Upper lobe of left lung (tissue), 6 donors: Measurements from ENCODE around the gene GALNT10. TPM values are rescaled to one million over a fixed set of nuclear protein-coding genes. Genes with fewer than 3 reads are reported as not detected.

Experiments used
- ATAC-seq, 2 donors: fragments of 200-7000 bp; cut with Tn5 transposase; one replicate each; pipeline ENCODE4 v1.9.1; 2022; ENCODE audit warnings: mild to moderate bottlenecking in 2 of 2, moderate library complexity in 2 of 2; ENCODE audit not compliant: low FRiP score in 2 of 2
- DNase-seq, 2 donors: peaks; one replicate each; pipeline ENCODE4 v3.0.0-alpha.2; 2019 to 2020
- H3K27ac ChIP-seq, 4 donors: fragments of 200-600 bp; sonication (generic); one replicate each; pipeline ENCODE4 v1.5.1; 2016 to 2019
- H3K27me3 ChIP-seq, 4 donors: fragments of 200-600 bp; sonication (generic); one replicate each; pipeline ENCODE4 v1.5.1; 2017 to 2019
- H3K36me3 ChIP-seq, 4 donors: fragments of 200-600 bp; sonication (generic); one replicate each; pipeline ENCODE4 v1.5.1; 2016 to 2019
- H3K4me1 ChIP-seq, 4 donors: fragments of 200-600 bp; sonication (generic); one replicate each; pipeline ENCODE4 v1.5.1; 2018 to 2019
- H3K4me3 ChIP-seq, 4 donors: fragments of 200-600 bp; sonication (generic); one replicate each; pipeline ENCODE4 v1.5.1; 2017 to 2019; ENCODE audit warnings: mild to moderate bottlenecking in 2 of 4, moderate library complexity in 1 of 4
- H3K9me3 ChIP-seq, 4 donors: fragments of 200-600 bp; sonication (generic); one replicate each; pipeline ENCODE4 v1.5.1; 2018 to 2019
- CTCF ChIP-seq, 6 experiments: fragments of 450-650 bp in 4 of 6; fragments of 200-600 bp in 2 of 6; sonication (generic) in 2 of 6; IDR thresholded peaks; one replicate each; pipeline ENCODE4 v1.5.1; 2016 to 2019; ENCODE audit warnings: antibody characterized with exemption in 6 of 6
- EP300 ChIP-seq, 4 donors: sonication (generic); formaldehyde crosslinking; IDR thresholded peaks; one replicate each; pipeline ENCODE4 v1.5.1; 2017; ENCODE audit warnings: antibody characterized with exemption in 4 of 4, control low read depth in 2 of 4
- POLR2A ChIP-seq, 4 donors: fragments of 450-650 bp; IDR thresholded peaks; one replicate each; pipeline ENCODE4 v1.5.1; 2016 to 2017; ENCODE audit warnings: antibody characterized with exemption in 4 of 4, mild to moderate bottlenecking in 2 of 4
- POLR2AphosphoS5 ChIP-seq, 2 donors: sonication (generic); formaldehyde crosslinking; IDR thresholded peaks; one replicate each; pipeline ENCODE4 v1.5.1; 2017; ENCODE audit warnings: antibody characterized with exemption in 2 of 2
- WGBS, 2 donors: methylation state at CpG; one replicate each; pipeline ENCODE4 v1.1.5; 2017 to 2018; 5-methylcytosine and 5-hydroxymethylcytosine counted together
- total RNA-seq, 6 donors: library from RNA; depleted of rRNA in 4 of 6; stranded (reverse); fragments of >200 nt in 4 of 6; gene quantifications; one replicate each; pipeline versions ENCODE4 v1.1.0 to v1.2.1, GENCODE V29; 2016 to 2021
- donor health status: DM: no; HTN: no; CAD: no; lungs with moderate emphysema.
- donor health status: DM: no; HTN: yes; CAD: no; lungs with severe emphysema.

GALNT10 gene
- total RNA-seq, 6 donors from 2014 or later = 38.6 to 118 (median 66.4) TPM

- Histone ChIP-seq H3K4me1 (no peaks in the 10 kb centered on the region), H3K4me3 (no peak overlapping the region), H3K9me3 (no peaks in the 10 kb centered on the region), H3K27ac (no peak overlapping the region), H3K27me3 (no peaks in the 10 kb centered on the region), H3K36me3 (no peaks in the 10 kb centered on the region)
- TF ChIP-seq POLR2AphosphoS5 (IDR thresholded peaks at IDR 0.05) (no peak), CTCF (IDR thresholded peaks at IDR 0.05) (no peak), EP300 (IDR thresholded peaks at IDR 0.05) (no peak), POLR2A (IDR thresholded peaks at IDR 0.05) (no peak)
- DNase-seq (no peak), ATAC-seq (no peak)
Measured at GRCh38 chr5:154159343-154159742, 31.2 kb upstream of the GALNT10 start.

- H3K27me3 ChIP-seq = no peaks in the 10 kb centered on the region
- TF ChIP-seq EP300 (IDR thresholded peaks at IDR 0.05) (no peak), POLR2AphosphoS5 (IDR thresholded peaks at IDR 0.05) (no peak), POLR2A (IDR thresholded peaks at IDR 0.05) (no peak), CTCF (IDR thresholded peaks at IDR 0.05) (no peak)
- H3K9me3 ChIP-seq = no peaks in the 10 kb centered on the region
- no peak overlapping the region for H3K4me3 ChIP-seq
- H3K36me3 ChIP-seq = no peaks in the 10 kb centered on the region
- peak in 1 of 2 donors; percentile 84 for ATAC-seq
- WGBS, 2 donors = 63 to 66% methylated on average over 6 of the region's 6 CpGs
- DNase-seq = no peak
- H3K27ac ChIP-seq = no peak overlapping the region
- no peaks in the 10 kb centered on the region for H3K4me1 ChIP-seq
Measured at GRCh38 chr5:154162539-154163151, 27.9 kb upstream of the GALNT10 start.

DNA sequence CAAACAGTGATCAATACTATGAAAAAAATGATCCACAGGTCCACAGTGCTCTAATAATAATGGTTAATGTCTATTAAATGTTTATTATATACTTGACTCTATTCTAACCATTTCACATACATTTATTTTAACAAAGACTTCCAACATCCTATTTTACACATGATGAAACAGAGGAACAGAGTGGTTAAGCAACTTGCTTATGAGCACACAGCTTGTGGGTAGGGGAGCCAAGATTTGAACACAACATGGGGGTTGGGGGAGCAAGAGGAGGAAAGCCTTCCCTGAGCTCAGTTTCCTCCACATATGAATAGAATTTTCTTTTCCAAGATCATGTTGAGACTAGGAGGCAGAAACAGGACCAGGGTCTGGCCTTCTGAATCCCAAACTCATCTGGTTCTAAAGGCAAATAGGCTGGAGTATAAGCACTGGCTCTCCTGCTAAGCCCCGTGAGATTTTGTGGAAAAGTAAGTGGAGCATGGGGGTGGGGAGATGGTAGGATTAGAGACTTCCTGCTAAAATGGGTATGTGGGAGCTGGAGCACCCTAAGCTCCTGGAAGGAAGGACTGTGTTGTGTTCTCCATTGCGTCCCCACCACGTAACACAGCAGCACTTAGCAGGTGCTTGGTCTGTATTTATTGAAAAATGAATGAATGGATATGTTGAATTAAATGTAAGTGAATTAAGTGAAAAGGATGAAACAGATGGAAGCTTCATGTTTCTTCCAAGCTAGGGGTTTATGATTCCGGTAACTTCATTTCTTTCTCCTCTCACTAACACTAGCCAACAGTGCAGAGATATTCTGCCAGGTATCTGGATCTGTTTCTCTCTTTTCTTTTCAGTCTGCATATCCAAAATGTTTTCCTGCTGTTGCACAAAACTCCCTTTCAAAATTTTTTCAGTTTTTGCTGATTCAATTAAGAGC, 26.9 kb upstream of the GALNT10 start:
- H3K27me3 ChIP-seq = no peaks in the 10 kb centered on the region
- H3K4me3 ChIP-seq = no peak overlapping the region
- WGBS, 2 donors = 65 to 76% methylated on average over 4 of the region's 4 CpGs
- H3K9me3 ChIP-seq = no peaks in the 10 kb centered on the region
- no peak for DNase-seq
- no peaks in the 10 kb centered on the region for H3K4me1 ChIP-seq
- no peaks in the 10 kb centered on the region for H3K36me3 ChIP-seq
- H3K27ac ChIP-seq = no peak overlapping the region
- no peak for ATAC-seq
- no peak for TF ChIP-seq EP300 (IDR thresholded peaks at IDR 0.05)
- no peak for TF ChIP-seq POLR2A (IDR thresholded peaks at IDR 0.05)
- no peak for TF ChIP-seq CTCF (IDR thresholded peaks at IDR 0.05)
- no peak for TF ChIP-seq POLR2AphosphoS5 (IDR thresholded peaks at IDR 0.05)

GRCh38 chr5:154164249-154164581, 26.3 kb upstream of the GALNT10 start:
- Histone ChIP-seq H3K27me3 (no peaks in the 10 kb centered on the region), H3K36me3 (no peaks in the 10 kb centered on the region), H3K9me3 (no peaks in the 10 kb centered on the region), H3K4me3 (no peak overlapping the region), H3K4me1 (no peaks in the 10 kb centered on the region), H3K27ac (no peak overlapping the region)
- TF ChIP-seq POLR2A (IDR thresholded peaks at IDR 0.05) (no peak), CTCF (IDR thresholded peaks at IDR 0.05) (no peak), POLR2AphosphoS5 (IDR thresholded peaks at IDR 0.05) (no peak), EP300 (IDR thresholded peaks at IDR 0.05) (no peak)
- WGBS, 2 donors = 25 to 30% methylated on average over 1 of the region's 1 CpG
- ATAC-seq = no peak
- DNase-seq = no peak
